GM19193 (cell line): ENCODE measurements around the gene VWA7.

Source experiments
- POLR2A ChIP-seq: IDR thresholded peaks from 4 replicates; pipeline ENCODE4 v1.6.1; 2011; ENCODE audit not compliant: insufficient read depth, insufficient read length; ENCODE audit errors: extremely low read depth

The VWA7 gene

GRCh38 chr6:31765910-31766794, 11.0 kb downstream of the VWA7 start:
- TF ChIP-seq POLR2A: peak; percentile 16

GRCh38 chr6:31765559-31765909, 11.6 kb downstream of the VWA7 start:
- peak; percentile 21 for TF ChIP-seq POLR2A

GRCh38 chr6:31764198-31764597, 12.9 kb downstream of the VWA7 start:
- TF ChIP-seq POLR2A: no peak

- no peak for TF ChIP-seq POLR2A
These were observed 13.5 kb downstream of the VWA7 start for GRCh38 chr6:31763619-31763940.

- no peak for TF ChIP-seq POLR2A
These were observed 14.1 kb downstream of the VWA7 start for GRCh38 chr6:31762878-31763618.

- no peak for TF ChIP-seq POLR2A
These were observed 14.8 kb downstream of the VWA7 start, which contains the start of gene SAPCD1 for GRCh38 chr6:31762356-31762755. TSS of gene SAPCD1 (plus strand) at chr6:31762656. CDS start at chr6:31763055, 399 bp downstream.

- TF ChIP-seq POLR2A: no peak
These were observed 15.8 kb downstream of the VWA7 start for GRCh38 chr6:31761343-31761742.

- no peak for TF ChIP-seq POLR2A
These were observed 16.3 kb downstream of the VWA7 start for GRCh38 chr6:31760790-31761189.

- no peak for TF ChIP-seq POLR2A
These were observed 18.8 kb downstream of the VWA7 start for GRCh38 chr6:31758281-31758680.

- no peak for TF ChIP-seq POLR2A
These were observed 24.3 kb downstream of the VWA7 start for GRCh38 chr6:31752739-31753319.

GRCh38 chr6:31750411-31751022, 26.6 kb downstream of the VWA7 start:
- no peak for TF ChIP-seq POLR2A

GRCh38 chr6:31749301-31750036, 27.7 kb downstream of the VWA7 start:
- no peak for TF ChIP-seq POLR2A

- TF ChIP-seq POLR2A: no peak
These were observed 32.7 kb downstream of the VWA7 start for GRCh38 chr6:31744422-31744821.

GRCh38 chr6:31742894-31743293, 34.2 kb downstream of the VWA7 start:
- no peak for TF ChIP-seq POLR2A
